ENCODE data around the gene TFCP2. TPM values are rescaled to one million over a fixed set of nuclear protein-coding genes. Genes with fewer than 3 reads are reported as not detected.

TFCP2 gene
- total and polyA plus RNA-seq, 2 of the 13 experiments (the other 11 are each of a cell fraction or from before 2014, with no cell fraction given), result 7.6 to 10.0 TPM

DNA sequence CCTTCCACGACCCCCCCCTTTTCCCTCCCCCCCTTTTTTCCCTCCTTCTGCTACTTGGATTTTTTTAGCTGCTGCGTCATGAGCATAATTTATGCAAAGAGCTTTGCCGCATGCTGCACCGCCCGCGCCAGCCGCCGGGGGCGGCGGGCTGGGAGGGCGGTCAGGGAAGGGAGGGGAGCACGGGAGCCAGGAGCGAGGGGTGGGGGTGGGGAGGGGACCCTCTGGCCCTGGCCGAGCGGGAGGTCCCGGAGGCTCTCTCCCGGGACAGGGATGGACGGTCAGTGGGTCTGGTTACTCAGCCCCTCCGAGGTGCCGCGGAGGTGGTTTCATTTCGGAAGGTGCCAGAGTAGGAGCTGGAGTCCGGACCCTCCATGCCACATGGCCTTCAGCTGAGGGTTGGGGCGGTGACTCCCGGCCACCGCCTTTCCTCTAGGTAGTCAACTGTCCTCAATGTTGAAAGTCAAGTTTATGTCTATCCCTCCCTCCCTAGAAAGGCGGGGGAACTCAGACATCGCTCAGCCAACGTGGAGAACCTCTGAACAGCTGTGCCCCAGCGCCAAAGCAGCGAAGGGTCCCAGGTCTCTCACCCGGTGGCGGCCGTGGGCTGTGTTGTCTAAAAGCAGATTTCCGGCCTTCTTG is 45.2 kb upstream of the TFCP2 start, which contains the start of gene POU6F1 (continued):
- TF ChIP-seq, protein P1, sequence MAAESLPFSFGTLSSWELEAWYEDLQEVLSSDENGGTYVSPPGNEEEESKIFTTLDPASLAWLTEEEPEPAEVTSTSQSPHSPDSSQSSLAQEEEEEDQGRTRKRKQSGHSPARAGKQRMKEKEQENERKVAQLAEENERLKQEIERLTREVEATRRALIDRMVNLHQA (CRISPR knock-in tag; IDR thresholded peaks at IDR 0.05), result no peak
- TF ChIP-seq, protein P2, sequence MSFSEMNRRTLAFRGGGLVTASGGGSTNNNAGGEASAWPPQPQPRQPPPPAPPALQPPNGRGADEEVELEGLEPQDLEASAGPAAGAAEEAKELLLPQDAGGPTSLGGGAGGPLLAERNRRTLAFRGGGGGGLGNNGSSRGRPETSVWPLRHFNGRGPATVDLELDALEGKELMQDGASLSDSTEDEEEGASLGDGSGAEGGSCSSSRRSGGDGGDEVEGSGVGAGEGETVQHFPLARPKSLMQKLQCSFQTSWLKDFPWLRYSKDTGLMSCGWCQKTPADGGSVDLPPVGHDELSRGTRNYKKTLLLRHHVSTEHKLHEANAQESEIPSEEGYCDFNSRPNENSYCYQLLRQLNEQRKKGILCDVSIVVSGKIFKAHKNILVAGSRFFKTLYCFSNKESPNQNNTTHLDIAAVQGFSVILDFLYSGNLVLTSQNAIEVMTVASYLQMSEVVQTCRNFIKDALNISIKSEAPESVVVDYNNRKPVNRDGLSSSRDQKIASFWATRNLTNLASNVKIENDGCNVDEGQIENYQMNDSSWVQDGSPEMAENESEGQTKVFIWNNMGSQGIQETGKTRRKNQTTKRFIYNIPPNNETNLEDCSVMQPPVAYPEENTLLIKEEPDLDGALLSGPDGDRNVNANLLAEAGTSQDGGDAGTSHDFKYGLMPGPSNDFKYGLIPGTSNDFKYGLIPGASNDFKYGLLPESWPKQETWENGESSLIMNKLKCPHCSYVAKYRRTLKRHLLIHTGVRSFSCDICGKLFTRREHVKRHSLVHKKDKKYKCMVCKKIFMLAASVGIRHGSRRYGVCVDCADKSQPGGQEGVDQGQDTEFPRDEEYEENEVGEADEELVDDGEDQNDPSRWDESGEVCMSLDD (CRISPR knock-in tag; IDR thresholded peaks at IDR 0.05; ENCODE audit: borderline replicate concordance), result 0 out of 2 replicates have a peak, but pooled peaks have one; percentile 6
- no peak for TF ChIP-seq ADNP (CRISPR knock-in tag; IDR thresholded peaks at IDR 0.05)
- TF ChIP-seq, protein P3, sequence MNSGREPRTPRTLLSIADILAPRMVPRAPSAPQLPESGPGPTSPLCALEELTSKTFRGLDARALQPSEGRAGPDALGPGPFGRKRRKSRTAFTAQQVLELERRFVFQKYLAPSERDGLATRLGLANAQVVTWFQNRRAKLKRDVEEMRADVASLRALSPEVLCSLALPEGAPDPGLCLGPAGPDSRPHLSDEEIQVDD (CRISPR knock-in tag; IDR thresholded peaks at IDR 0.05; ENCODE audit: borderline replicate concordance), result no peak
- TF ChIP-seq ZNF451 (CRISPR knock-in tag; IDR thresholded peaks at IDR 0.05), result no peak
- no peak for TF ChIP-seq ZNF124 (CRISPR knock-in tag; IDR thresholded peaks at IDR 0.05)
- TF ChIP-seq, protein P4, sequence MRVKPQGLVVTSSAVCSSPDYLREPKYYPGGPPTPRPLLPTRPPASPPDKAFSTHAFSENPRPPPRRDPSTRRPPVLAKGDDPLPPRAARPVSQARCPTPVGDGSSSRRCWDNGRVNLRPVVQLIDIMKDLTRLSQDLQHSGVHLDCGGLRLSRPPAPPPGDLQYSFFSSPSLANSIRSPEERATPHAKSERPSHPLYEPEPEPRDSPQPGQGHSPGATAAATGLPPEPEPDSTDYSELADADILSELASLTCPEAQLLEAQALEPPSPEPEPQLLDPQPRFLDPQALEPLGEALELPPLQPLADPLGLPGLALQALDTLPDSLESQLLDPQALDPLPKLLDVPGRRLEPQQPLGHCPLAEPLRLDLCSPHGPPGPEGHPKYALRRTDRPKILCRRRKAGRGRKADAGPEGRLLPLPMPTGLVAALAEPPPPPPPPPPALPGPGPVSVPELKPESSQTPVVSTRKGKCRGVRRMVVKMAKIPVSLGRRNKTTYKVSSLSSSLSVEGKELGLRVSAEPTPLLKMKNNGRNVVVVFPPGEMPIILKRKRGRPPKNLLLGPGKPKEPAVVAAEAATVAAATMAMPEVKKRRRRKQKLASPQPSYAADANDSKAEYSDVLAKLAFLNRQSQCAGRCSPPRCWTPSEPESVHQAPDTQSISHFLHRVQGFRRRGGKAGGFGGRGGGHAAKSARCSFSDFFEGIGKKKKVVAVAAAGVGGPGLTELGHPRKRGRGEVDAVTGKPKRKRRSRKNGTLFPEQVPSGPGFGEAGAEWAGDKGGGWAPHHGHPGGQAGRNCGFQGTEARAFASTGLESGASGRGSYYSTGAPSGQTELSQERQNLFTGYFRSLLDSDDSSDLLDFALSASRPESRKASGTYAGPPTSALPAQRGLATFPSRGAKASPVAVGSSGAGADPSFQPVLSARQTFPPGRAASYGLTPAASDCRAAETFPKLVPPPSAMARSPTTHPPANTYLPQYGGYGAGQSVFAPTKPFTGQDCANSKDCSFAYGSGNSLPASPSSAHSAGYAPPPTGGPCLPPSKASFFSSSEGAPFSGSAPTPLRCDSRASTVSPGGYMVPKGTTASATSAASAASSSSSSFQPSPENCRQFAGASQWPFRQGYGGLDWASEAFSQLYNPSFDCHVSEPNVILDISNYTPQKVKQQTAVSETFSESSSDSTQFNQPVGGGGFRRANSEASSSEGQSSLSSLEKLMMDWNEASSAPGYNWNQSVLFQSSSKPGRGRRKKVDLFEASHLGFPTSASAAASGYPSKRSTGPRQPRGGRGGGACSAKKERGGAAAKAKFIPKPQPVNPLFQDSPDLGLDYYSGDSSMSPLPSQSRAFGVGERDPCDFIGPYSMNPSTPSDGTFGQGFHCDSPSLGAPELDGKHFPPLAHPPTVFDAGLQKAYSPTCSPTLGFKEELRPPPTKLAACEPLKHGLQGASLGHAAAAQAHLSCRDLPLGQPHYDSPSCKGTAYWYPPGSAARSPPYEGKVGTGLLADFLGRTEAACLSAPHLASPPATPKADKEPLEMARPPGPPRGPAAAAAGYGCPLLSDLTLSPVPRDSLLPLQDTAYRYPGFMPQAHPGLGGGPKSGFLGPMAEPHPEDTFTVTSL (CRISPR knock-in tag; IDR thresholded peaks at IDR 0.05; ENCODE audit: borderline replicate concordance), result no peak
- no peak for TF ChIP-seq CENPX (CRISPR knock-in tag; IDR thresholded peaks at IDR 0.05)
- TF ChIP-seq, protein P5, sequence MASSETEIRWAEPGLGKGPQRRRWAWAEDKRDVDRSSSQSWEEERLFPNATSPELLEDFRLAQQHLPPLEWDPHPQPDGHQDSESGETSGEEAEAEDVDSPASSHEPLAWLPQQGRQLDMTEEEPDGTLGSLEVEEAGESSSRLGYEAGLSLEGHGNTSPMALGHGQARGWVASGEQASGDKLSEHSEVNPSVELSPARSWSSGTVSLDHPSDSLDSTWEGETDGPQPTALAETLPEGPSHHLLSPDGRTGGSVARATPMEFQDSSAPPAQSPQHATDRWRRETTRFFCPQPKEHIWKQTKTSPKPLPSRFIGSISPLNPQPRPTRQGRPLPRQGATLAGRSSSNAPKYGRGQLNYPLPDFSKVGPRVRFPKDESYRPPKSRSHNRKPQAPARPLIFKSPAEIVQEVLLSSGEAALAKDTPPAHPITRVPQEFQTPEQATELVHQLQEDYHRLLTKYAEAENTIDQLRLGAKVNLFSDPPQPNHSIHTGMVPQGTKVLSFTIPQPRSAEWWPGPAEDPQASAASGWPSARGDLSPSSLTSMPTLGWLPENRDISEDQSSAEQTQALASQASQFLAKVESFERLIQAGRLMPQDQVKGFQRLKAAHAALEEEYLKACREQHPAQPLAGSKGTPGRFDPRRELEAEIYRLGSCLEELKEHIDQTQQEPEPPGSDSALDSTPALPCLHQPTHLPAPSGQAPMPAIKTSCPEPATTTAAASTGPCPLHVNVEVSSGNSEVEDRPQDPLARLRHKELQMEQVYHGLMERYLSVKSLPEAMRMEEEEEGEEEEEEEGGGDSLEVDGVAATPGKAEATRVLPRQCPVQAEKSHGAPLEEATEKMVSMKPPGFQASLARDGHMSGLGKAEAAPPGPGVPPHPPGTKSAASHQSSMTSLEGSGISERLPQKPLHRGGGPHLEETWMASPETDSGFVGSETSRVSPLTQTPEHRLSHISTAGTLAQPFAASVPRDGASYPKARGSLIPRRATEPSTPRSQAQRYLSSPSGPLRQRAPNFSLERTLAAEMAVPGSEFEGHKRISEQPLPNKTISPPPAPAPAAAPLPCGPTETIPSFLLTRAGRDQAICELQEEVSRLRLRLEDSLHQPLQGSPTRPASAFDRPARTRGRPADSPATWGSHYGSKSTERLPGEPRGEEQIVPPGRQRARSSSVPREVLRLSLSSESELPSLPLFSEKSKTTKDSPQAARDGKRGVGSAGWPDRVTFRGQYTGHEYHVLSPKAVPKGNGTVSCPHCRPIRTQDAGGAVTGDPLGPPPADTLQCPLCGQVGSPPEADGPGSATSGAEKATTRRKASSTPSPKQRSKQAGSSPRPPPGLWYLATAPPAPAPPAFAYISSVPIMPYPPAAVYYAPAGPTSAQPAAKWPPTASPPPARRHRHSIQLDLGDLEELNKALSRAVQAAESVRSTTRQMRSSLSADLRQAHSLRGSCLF (CRISPR knock-in tag; IDR thresholded peaks at IDR 0.05; ENCODE audit: borderline replicate concordance), result no peak
- TF ChIP-seq POLR2A (IDR thresholded peaks at IDR 0.05; ENCODE audit: insufficient read depth in 1 of 2, low read depth in 2 of 2, low read length in 2 of 2), result 0 out of 4 replicates have a peak, but pooled peaks of 1 of the 2 experiments have one; percentile 36
- TF ChIP-seq, protein P6, sequence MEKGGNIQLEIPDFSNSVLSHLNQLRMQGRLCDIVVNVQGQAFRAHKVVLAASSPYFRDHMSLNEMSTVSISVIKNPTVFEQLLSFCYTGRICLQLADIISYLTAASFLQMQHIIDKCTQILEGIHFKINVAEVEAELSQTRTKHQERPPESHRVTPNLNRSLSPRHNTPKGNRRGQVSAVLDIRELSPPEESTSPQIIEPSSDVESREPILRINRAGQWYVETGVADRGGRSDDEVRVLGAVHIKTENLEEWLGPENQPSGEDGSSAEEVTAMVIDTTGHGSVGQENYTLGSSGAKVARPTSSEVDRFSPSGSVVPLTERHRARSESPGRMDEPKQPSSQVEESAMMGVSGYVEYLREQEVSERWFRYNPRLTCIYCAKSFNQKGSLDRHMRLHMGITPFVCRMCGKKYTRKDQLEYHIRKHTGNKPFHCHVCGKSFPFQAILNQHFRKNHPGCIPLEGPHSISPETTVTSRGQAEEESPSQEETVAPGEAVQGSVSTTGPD (CRISPR knock-in tag; IDR thresholded peaks at IDR 0.05), result no peak
- TF ChIP-seq ZNF782 (CRISPR knock-in tag; IDR thresholded peaks at IDR 0.05; ENCODE audit: borderline replicate concordance), result no peak

All from HepG2 (cell line).